NB4 (cell line): ENCODE data around the gene KMT2B.

ENCODE experiments used
- POLR2A ChIP-seq: IDR thresholded peaks from 2 replicates; pipeline ENCODE4 v1.6.1; 2011; ENCODE audit warnings: mild to moderate bottlenecking; ENCODE audit not compliant: insufficient read length; ENCODE audit errors: extremely low read depth
- TF ChIP-seq, protein P1 (sequence below): IDR thresholded peaks from one replicate; pipeline ENCODE4 v1.5.1; 2012; ENCODE audit warnings: low read depth, low read length

DNA sequence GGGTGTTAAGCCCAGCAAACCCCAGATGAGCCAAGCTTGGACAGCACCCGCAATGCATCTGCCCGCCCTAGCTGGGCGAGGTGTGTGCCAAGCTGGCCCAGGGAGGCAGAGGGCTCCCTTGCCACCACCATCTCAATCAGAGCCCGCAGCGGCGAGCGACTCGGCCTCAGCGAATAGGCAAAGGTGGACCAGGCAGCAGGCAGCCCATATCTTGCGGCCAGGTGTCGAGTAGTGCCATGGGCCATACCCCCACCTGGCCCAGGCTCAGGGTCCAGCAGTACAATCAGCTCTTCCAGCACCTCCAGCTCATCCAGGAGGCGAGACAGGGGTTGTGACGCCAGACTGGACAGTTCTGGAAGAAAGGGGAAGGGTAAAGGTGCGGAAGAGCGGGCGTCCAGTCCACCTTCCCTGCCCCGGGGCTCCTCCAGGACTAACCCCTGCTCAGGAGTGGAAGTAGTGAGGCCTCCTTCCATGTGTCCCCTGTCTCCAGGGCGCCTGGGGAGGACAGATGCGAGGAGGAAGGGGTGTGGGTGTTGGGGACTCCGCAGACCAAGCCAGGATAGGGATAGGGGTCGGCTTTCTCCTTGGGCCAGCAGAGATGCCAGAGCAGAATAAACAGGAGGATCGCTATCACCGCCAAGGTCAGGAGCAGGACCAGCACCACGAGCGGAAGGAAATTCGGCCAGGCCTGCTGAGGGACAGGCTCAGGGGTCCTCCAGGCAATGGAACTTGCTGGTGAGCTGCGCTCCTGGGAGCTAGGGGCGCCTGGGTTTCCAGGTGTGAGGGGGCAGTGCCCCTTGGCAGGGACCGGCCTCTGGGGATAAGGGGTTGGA lies 21.7 kb downstream of the KMT2B start:
- TF ChIP-seq POLR2A: no peak
- TF ChIP-seq, protein P1, sequence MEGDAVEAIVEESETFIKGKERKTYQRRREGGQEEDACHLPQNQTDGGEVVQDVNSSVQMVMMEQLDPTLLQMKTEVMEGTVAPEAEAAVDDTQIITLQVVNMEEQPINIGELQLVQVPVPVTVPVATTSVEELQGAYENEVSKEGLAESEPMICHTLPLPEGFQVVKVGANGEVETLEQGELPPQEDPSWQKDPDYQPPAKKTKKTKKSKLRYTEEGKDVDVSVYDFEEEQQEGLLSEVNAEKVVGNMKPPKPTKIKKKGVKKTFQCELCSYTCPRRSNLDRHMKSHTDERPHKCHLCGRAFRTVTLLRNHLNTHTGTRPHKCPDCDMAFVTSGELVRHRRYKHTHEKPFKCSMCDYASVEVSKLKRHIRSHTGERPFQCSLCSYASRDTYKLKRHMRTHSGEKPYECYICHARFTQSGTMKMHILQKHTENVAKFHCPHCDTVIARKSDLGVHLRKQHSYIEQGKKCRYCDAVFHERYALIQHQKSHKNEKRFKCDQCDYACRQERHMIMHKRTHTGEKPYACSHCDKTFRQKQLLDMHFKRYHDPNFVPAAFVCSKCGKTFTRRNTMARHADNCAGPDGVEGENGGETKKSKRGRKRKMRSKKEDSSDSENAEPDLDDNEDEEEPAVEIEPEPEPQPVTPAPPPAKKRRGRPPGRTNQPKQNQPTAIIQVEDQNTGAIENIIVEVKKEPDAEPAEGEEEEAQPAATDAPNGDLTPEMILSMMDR: no peak
